GM12878 (cell line): ENCODE results near the gene IL17F. TPM values are rescaled to one million over a fixed set of nuclear protein-coding genes. Genes with fewer than 3 reads are reported as not detected.

Experiments used
- ATAC-seq: fragments of 200-7000 bp; cut with Tn5 transposase; 3 replicates; pipeline ENCODE4 v1.9.1; 2020; ENCODE audit warnings: mild to moderate bottlenecking, moderate library complexity
- BruUV-seq: library from RNA; stranded (reverse); fragments of 400-500 nt; replicated peaks from 2 replicates; lab custom pipeline; 2021; lab: Mats Ljungman, UMichigan
- CTCF ChIA-PET: fragments of 300-600 bp; sonication (Branson Sonifier 250); formaldehyde crosslinking; extraction: SDS; loops from one replicate; lab custom pipeline; 2021; ENCODE audit warnings: inconsistent platforms; lab: Yijun Ruan, JAX
- POLR2A ChIA-PET: fragments of 350-600 bp; formaldehyde crosslinking; extraction: SDS; loops from one replicate; lab custom pipeline; 2021; ENCODE audit warnings: inconsistent platforms; lab: Charles Lee
- RAD21 ChIA-PET: fragments of 300-600 bp; sonication (Branson Sonifier 250); formaldehyde crosslinking; loops from one replicate; lab custom pipeline; 2023; ENCODE audit warnings: antibody characterized with exemption; ENCODE audit not compliant: unreplicated experiment; lab: Charles Lee
- SMC1A ChIA-PET: fragments of 300-600 bp; sonication (Branson Sonifier 250); formaldehyde crosslinking; loops from one replicate; lab custom pipeline; 2023; ENCODE audit not compliant: unreplicated experiment, uncharacterized antibody; lab: Charles Lee
- DNase-seq: peaks from one replicate; pipeline ENCODE4 v3.0.0-alpha.2; 2011; ENCODE audit warnings: low read depth, low spot score
- FAIRE-seq: peaks from 3 replicates; lab custom pipeline; 2011; peaks lifted over from hg19 to GRCh38; lab: Jason Lieb, UNC
- H2AFZ ChIP-seq: 2 replicates; pipeline ENCODE4 v1.6.0; 2011; ENCODE audit warnings: low read depth, low read length, control low read depth; ENCODE audit not compliant: control insufficient read depth
- H3K27ac ChIP-seq: 2 replicates; pipeline ENCODE4 v1.5.1; 2011; ENCODE audit warnings: control low read depth; ENCODE audit not compliant: control insufficient read depth, insufficient read depth
- H3K27me3 ChIP-seq, 2 experiments: replicated peaks in 1 of 2; 2 replicates each; pipeline versions ENCODE4 v1.6.0 to v1.6.1; 2011; ENCODE audit warnings: low read length in 1 of 2; ENCODE audit not compliant: control insufficient read depth in 2 of 2, insufficient read depth in 2 of 2
- H3K36me3 ChIP-seq, 2 experiments: 2 replicates each; pipeline ENCODE4 v1.5.1; 2011; ENCODE audit warnings: low read length in 1 of 2; ENCODE audit not compliant: control insufficient read depth in 2 of 2, insufficient read depth in 2 of 2
- H3K4me1 ChIP-seq: 2 replicates; pipeline ENCODE4 v1.6.1; 2011; ENCODE audit warnings: mild to moderate bottlenecking, low read length, moderate library complexity, mixed read lengths; ENCODE audit not compliant: control insufficient read depth, insufficient read depth
- H3K4me2 ChIP-seq: 2 replicates; pipeline ENCODE4 v1.6.0; 2011; ENCODE audit warnings: control low read depth; ENCODE audit not compliant: control insufficient read depth, insufficient read depth
- H3K4me3 ChIP-seq: fragments of 200-600 bp; sonication (generic); 2 replicates; pipeline ENCODE4 v1.5.1; 2016
- H3K79me2 ChIP-seq: 2 replicates; pipeline ENCODE4 v1.6.0; 2011; ENCODE audit warnings: low read length; ENCODE audit not compliant: control insufficient read depth, insufficient read depth
- H3K9ac ChIP-seq: 2 replicates; pipeline ENCODE4 v1.8.0; 2011; ENCODE audit warnings: low read length, control low read depth, mixed read lengths; ENCODE audit not compliant: control insufficient read depth, insufficient read depth
- H3K9me3 ChIP-seq: replicated peaks from 3 replicates; pipeline ENCODE4 v1.5.1; 2011; ENCODE audit warnings: mild to moderate bottlenecking, low read length; ENCODE audit not compliant: control insufficient read depth, insufficient read depth
- H4K20me1 ChIP-seq: 2 replicates; pipeline ENCODE4 v1.6.0; 2011; ENCODE audit not compliant: control insufficient read depth, insufficient read depth
- ATF3 ChIP-seq: IDR thresholded peaks from 2 replicates; pipeline ENCODE4 v1.6.1; 2011; ENCODE audit warnings: low read depth, mild to moderate bottlenecking, low read length, moderate library complexity, borderline replicate concordance; ENCODE audit errors: extremely low read depth
- BCL3 ChIP-seq: IDR thresholded peaks from 2 replicates; pipeline ENCODE4 v1.6.1; 2011; ENCODE audit warnings: borderline replicate concordance, low read depth, mild to moderate bottlenecking, moderate library complexity, low read length; ENCODE audit not compliant: insufficient read depth, poor library complexity, severe bottlenecking
- CHD1 ChIP-seq: IDR thresholded peaks from 2 replicates; pipeline ENCODE4 v1.6.1; 2012; ENCODE audit warnings: low read depth, low read length, improper control_type of control experiment
- CREB1 ChIP-seq: IDR thresholded peaks from 2 replicates; pipeline ENCODE4 v1.6.1; 2012; ENCODE audit warnings: low read depth, mild to moderate bottlenecking, inconsistent platforms
- HDGF ChIP-seq: fragments of 450-650 bp; IDR thresholded peaks from 2 replicates; pipeline ENCODE4 v1.6.1; 2016; ENCODE audit warnings: antibody characterized with exemption
- KAT2A ChIP-seq: conservative IDR thresholded peaks from 2 replicates; pipeline ENCODE4 v1.6.1; 2011; ENCODE audit warnings: low read depth, low read length; ENCODE audit not compliant: control insufficient read depth
- KDM1A ChIP-seq: fragments of 200-600 bp; sonication (generic); IDR thresholded peaks from 2 replicates; pipeline ENCODE4 v1.6.1; 2016; ENCODE audit warnings: borderline replicate concordance
- NFIC ChIP-seq: IDR thresholded peaks from 2 replicates; pipeline ENCODE4 v1.6.1; 2012; ENCODE audit warnings: low read depth, mild to moderate bottlenecking, inconsistent platforms, low read length, moderate library complexity
- NFYB ChIP-seq: IDR thresholded peaks from 2 replicates; pipeline ENCODE4 v1.6.1; 2011; ENCODE audit warnings: low read depth, mild to moderate bottlenecking, low read length, improper control_type of control experiment, moderate library complexity; ENCODE audit not compliant: insufficient read depth
- NR2C1 ChIP-seq: fragments of 450-650 bp; IDR thresholded peaks from 2 replicates; pipeline ENCODE4 v1.6.1; 2017; ENCODE audit warnings: antibody characterized with exemption, mild to moderate bottlenecking, moderate library complexity
- PAX8 ChIP-seq: fragments of 450-650 bp; IDR thresholded peaks from 2 replicates; pipeline ENCODE4 v1.6.1; 2017; ENCODE audit warnings: mild to moderate bottlenecking, moderate library complexity
- PML ChIP-seq: IDR thresholded peaks from 2 replicates; pipeline ENCODE4 v1.6.1; 2012; ENCODE audit warnings: low read length, inconsistent platforms
- POLR2A ChIP-seq: IDR thresholded peaks from 2 replicates; pipeline ENCODE4 v1.6.1; 2011; ENCODE audit warnings: low read depth, mild to moderate bottlenecking, low read length
- POLR2AphosphoS5 ChIP-seq: IDR thresholded peaks from 2 replicates; pipeline ENCODE4 v1.6.1; 2011; ENCODE audit warnings: mild to moderate bottlenecking, low read length, inconsistent platforms
- RELB ChIP-seq: fragments of 450-650 bp; IDR thresholded peaks from 2 replicates; pipeline ENCODE4 v1.6.1; 2017; ENCODE audit warnings: low read depth, mild to moderate bottlenecking, moderate library complexity
- SMAD5 ChIP-seq: IDR thresholded peaks from 2 replicates; pipeline ENCODE4 v1.6.1; 2016; ENCODE audit warnings: antibody characterized with exemption, low read depth
- WGBS: methylation state at CpG from one replicate; pipeline ENCODE4 v1.1.6; 2016; ENCODE audit warnings: low lambda C conversion rate; ENCODE audit not compliant: insufficient replicate concordance, insufficient coverage; ENCODE audit errors: missing lambda C conversion rate; 5-methylcytosine and 5-hydroxymethylcytosine counted together
- in situ Hi-C: fragments of 300-500 bp; cut with MboI; formaldehyde crosslinking; loops from 9 replicates; pipeline ENCODE4 v1.14.3; 2018; ENCODE audit warnings: mixed read lengths
- intact Hi-C: fragments of 100-400 bp; cut with micrococcal nuclease; formaldehyde crosslinking; loops from one replicate; pipeline ENCODE4 v1.14.2; 2022; ENCODE audit not compliant: unreplicated experiment
- polyA plus RNA-seq, 11 experiments: library from polyadenylated mRNA; depleted of rRNA in 4 of 11; unstranded in 6 of 11; stranded (reverse) in 5 of 11; fragments of >200 nt; fragmentation: Nextera tagmentation in 4 of 11; fragmentation: Illumina TruSeq in 1 of 11; extraction: Ambion mirVana in 4 of 11; extraction: Trizol in 1 of 11; gene quantifications; 1 replicate in 1 of 11; 2 replicates in 10 of 11; pipeline versions ENCODE4 v1.2.1 to v1.2.3, GENCODE V29; 2011 to 2016; ENCODE audit warnings: inconsistent platforms in 2 of 11, missing spikeins in 2 of 11, low read depth in 1 of 11
- total RNA-seq, 4 experiments: library from RNA; depleted of rRNA in 3 of 4; stranded (reverse); fragments of >200 nt in 3 of 4; fragmentation: Illumina TruSeq in 1 of 4; extraction: Trizol in 1 of 4; gene quantifications; 2 replicates each; pipeline versions ENCODE4 v1.2.1 to v1.2.3, GENCODE V29; 2013 to 2021

Gene IL17F
- total and polyA plus RNA-seq, 10 of the 15 experiments (the other 5 are each of a cell fraction or from before 2014, with no cell fraction given), result 0.20 TPM; not detected in 9

DNA sequence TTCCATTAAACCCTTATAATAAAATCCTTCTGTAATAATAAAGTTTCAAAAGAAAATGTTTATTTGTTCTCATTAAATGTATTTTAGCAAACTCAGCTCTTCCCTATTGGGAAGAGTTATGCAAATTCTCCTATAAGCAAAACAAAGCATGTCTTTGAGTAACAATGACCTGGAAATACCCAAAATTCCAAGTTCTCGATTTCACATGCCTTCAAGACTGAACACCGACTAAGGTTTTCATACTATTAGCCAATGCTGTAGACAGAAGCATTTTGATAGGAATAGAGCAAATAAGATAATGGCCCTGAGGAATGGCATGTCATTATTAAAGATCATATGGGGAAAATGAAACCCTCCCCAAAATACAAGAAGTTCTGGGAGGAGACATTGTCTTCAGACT, 54.3 kb downstream of the IL17F start:
- no peak for ATAC-seq
- FAIRE-seq, result no peak
- ChIA-PET RAD21 (no interaction called here), CTCF (no interaction called here)
- H3K4me3 ChIP-seq, result no peak overlapping the region
- DNase-seq, result no peak
- in situ Hi-C loops, result no loop called here
- TF ChIP-seq SMAD5, result no peak
- no peak for TF ChIP-seq NR2C1
- no peak for TF ChIP-seq NFIC
- no peak for TF ChIP-seq RELB
- TF ChIP-seq KAT2A, result no peak
- TF ChIP-seq HDGF, result no peak
- no peak for TF ChIP-seq POLR2AphosphoS5
- no peak for TF ChIP-seq PAX8
- no peak for TF ChIP-seq CHD1
- TF ChIP-seq POLR2A, result no peak
- TF ChIP-seq KDM1A, result no peak
- no peak for TF ChIP-seq NFYB
- no peak for TF ChIP-seq PML
- TF ChIP-seq CREB1, result no peak
- TF ChIP-seq BCL3, result no peak
- no peak for TF ChIP-seq ATF3
- TF ChIP-seq, all 136 proteins: peak for 0
- no peaks in the 10 kb centered on the region for H3K79me2 ChIP-seq
- H3K27me3 ChIP-seq, result no peaks in the 10 kb centered on the region
- no peak overlapping the region for H3K27ac ChIP-seq
- H3K4me1 ChIP-seq, result peaks cover 24% of the 10 kb centered on the region
- no peak overlapping the region for H3K9ac ChIP-seq
- H2AFZ ChIP-seq, result no peak overlapping the region; the same call in 1 of the 2 replicates
- H3K36me3 ChIP-seq, result no peaks in the 10 kb centered on the region
- ChIA-PET POLR2A (no interaction called here), SMC1A (interaction anchor here (0.8 to 1.1 kb wide), 3 partner anchors 13 to 44 kb away, joined by 3 to 4 read pairs (median 3); no protein-coding TSS in a partner anchor)
- intact Hi-C loops, result no loop called here
- WGBS, result 97% methylated on average over 2 of the region's 2 CpGs
- H4K20me1 ChIP-seq, result no peaks in the 10 kb centered on the region
- H3K9me3 ChIP-seq, result no peaks in the 10 kb centered on the region; the same call in 1 of the 3 replicates
- H3K4me2 ChIP-seq, result no peak overlapping the region
- no TSS peak for BruUV-seq
